GM19455 (cell line): Measurements from ENCODE around the gene C2CD4A.
"Not testable (repeated sequence)": the region's sequence is repeated elsewhere in the genome, so short reads cannot be mapped to it uniquely, and the experiment has no call there.

Experiments used
- ATAC-seq: cut with Tn5 transposase; IDR thresholded peaks from one replicate; pipeline ENCODE4 v1.9.1; 2021; ENCODE audit not compliant: unreplicated experiment

Gene C2CD4A, protein sequence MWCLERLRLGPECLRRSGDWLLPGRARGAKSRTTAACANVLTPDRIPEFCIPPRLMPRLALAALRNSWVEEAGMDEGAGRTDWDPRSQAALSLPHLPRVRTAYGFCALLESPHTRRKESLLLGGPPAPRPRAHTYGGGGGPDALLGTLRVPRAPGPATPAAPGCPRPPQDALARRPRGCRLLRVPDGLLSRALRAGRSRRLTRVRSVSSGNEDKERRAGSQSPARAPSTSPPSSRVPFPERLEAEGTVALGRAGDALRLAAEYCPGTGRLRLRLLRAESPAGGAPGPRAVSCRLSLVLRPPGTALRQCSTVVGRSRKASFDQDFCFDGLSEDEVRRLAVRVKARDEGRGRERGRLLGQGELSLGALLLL

DNA sequence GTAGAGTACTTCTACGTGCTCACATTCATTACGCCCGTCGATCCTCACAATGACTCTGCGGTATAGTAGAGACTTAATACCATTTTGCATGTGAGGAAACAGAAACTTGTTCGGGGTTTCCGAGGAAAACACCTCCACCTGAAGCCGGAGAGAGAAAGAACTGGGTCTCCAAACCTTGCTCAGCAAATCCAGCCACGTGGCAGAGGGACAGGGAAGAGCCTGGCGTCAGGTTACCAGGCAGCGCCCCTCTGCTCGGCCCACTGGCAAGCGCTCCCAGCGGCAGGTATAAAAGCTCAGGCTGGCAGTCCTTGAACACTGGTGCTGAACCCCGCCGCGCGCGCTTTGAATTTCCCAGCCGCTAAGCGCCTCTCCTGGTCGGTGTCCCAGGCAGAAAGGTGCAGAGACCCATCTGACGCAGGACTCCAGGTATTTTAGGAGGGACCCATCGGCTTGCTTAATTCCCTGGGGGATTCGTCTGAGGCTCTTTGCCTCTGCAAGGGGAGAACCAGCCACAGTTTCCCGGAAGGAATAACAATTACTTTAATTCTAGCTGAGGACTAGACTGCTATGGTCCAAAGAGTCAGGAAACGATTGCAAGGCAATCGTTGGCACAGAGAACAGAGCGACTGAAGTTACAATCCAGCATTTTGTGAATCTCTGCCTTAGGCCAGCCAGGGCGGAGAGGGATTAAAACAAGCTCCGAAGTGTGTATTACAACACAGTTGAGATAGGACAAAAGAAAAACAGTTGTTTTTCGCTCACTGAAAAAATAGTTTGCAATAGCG is at the start of gene C2CD4A:
C2CD4A (plus strand) TSS at position 315 of the 785 bp plus-strand sequence. CDS start 637 bp downstream, outside the sequence.
- no peak for ATAC-seq

- ATAC-seq, result no peak
These were observed 46.1 kb upstream of the C2CD4A start for GRCh38 chr15:62020576-62021160.

DNA sequence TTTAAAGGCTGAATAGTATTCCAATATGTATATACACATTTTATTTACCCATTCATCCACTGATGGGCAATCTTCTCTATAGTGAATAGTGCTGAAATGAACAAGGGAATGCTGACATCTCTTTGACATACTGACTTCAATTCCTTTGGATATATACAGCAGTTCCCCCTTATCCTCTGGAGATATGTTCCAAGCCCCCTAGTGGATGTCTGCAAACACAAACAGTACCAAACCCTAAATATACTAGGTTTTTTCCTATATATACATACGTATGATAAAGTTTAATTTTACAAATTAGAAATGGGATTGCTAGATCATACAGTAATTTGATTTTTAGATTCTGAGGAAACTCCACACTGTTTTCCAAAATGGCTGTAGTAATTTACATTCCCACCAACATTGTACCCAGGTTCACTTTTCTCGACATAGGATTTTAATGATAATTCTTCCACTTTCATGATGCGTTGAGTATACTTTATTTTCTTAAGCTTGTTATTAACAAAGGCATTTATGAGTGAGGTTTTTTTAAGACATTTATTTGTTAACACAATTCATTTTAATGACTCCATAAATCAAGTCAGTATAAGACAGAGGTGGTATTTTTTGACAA is 44.7 kb upstream of the C2CD4A start:
- ATAC-seq, result no peak

DNA sequence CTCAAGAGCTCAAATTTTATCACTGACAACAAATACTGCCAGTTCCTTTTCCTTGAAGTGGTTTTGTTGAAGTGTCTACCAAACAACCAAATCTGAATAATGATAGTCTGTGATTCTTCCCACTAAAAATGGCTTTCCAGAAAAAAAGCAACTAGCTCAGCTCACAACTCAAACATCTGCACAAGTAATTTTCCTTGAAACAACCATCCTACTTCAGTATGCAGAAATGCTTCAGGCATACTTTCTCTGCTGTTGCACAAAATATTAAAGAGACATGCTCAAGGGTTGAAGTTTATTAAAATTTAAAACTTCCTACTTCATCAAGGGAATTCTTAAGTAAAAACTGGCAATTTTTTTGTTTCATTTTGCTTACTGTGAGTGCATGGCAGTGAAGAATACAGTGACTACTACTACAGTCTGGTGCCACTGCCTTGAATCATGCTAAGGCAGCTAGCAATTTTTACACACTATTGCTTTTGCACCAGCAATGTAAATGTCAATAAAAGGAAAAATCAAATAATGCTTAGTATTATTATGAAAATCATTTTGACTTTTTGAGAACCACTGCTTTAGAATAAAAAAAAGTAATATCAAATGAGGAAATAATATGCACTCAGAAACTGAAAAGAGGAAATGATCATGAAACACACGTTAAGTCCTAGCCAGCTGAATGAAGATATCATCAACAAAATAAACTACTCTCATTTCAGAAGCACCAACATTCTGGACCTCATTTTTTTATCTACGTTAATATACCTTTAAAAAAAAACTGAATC is 40.1 kb upstream of the C2CD4A start:
- no peak for ATAC-seq

- no peak for ATAC-seq
These were observed 39.6 kb upstream of the C2CD4A start for GRCh38 chr15:62027263-62027565.

DNA sequence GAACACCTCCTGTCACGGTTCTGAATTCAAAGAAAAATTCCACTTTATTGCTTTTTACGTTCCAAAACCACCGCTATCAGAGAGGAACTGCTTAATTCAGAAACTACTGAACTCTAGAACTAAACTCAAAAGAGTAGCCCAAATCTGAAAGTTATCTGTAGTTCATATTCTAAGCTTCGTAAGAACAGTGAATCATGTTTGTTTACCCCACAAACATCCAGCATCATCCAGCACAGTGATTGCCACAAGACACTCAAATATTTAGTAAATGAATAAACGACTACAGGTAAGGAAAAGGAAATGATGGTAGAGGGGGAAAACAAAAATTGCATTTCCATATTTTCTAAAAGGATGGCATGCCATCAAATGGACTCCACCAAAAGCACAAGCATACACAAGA is 38.9 kb upstream of the C2CD4A start:
- ATAC-seq, result no peak

GRCh38 chr15:62035256-62035924 is 31.4 kb upstream of the C2CD4A start:
- no peak for ATAC-seq

- ATAC-seq, result no peak
These were observed 20.6 kb upstream of the C2CD4A start for GRCh38 chr15:62046078-62046743.

DNA sequence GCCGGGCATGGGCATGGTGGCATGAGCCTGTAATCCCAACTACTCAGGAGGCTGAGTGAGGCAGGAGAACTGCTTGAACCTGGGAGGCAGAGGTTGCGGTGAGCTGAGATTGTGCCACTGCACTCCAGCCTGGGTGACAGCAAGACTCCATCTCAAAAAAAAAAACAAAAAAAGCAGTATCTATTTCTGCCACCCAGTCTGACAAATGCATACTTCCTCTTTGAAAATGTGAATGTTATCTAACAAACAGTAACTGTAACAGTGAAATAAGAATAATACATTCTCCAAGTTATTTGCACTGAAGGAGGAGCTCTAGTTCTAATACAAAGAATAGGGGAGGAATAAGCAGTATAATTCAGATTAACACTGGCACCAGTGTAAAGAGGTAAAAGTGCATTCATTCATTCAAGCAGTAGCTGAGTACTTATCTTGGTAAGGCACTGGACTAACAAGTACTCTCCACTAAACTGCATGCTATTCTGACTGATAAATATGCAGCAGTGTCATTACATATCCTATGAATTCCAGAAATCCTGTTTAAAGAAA is 19.4 kb upstream of the C2CD4A start:
- ATAC-seq, result no peak

DNA sequence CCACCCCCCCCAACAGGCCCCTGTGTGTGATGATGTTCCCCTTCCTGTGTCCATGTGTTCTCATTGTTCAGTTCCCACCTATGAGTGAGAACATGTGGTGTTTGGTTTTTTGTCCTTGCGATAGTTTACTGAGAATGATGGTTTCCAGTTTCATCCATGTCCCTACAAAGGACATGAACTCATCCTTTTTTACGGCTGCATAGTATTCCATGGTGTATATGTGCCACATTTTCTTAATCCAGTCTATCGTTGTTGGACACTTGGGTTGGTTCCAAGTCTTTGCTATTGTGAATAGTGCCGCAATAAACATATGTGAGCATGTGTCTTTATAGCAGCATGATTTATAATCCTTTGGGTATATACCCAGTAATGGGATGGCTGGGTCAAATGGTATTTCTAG is 18.5 kb upstream of the C2CD4A start:
- ATAC-seq, result not testable (repeated sequence)

DNA sequence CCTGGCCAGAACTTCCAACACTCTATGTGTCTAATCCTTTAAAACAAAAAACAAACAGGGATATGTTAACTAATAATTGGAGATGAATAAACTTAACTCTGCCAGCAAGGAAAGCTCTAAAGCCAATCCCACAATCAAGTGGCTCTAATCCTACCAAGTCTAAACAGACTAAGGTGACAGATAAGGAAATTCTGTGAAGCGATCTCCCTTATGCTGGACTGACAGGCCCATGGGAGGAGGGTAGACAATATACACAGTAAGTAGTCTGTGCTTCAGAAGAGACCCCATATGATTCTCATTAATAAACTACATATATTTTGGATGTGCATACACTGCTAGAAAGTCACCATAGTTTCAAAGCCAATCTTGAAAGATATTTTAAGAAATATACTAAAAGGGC is 16.7 kb upstream of the C2CD4A start:
- no peak for ATAC-seq

DNA sequence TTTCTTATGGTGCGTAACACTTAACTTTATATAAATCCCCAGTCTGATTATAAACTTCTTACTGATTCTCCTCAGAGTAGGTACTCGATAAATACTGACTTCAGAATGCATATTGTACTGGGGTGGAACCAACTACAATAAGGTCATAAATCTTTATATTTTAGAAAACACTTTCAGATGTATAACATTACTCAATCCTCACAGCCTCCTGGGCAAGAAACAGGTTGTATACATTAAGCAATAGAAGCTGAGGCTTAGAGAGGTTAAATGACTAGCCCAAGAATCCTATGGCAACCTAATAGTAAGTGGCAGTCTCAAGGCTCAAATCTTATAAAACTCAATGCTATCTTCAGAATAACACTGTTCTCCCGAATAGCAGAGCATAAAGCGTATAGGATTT is 15.6 kb upstream of the C2CD4A start:
- no peak for ATAC-seq

DNA sequence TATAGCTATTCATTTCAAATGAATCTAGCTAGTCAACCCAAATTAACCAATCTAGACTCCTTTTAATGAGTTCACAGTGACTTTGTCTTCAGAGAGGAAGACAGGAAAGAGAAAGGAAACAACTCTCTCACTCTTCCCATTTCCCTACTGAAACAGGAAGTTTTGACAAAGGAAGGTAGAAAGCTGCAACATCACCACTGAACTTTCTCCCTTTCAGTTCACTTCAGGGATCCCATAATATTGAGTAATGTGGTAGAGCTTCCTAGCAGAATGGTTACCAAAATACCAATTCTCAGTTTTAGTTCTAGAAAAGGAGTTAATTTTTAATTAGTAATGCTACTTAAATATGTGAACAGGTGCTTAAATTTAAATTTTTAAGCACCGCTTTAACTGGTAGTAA is 14.1 kb upstream of the C2CD4A start:
- ATAC-seq, result no peak

DNA sequence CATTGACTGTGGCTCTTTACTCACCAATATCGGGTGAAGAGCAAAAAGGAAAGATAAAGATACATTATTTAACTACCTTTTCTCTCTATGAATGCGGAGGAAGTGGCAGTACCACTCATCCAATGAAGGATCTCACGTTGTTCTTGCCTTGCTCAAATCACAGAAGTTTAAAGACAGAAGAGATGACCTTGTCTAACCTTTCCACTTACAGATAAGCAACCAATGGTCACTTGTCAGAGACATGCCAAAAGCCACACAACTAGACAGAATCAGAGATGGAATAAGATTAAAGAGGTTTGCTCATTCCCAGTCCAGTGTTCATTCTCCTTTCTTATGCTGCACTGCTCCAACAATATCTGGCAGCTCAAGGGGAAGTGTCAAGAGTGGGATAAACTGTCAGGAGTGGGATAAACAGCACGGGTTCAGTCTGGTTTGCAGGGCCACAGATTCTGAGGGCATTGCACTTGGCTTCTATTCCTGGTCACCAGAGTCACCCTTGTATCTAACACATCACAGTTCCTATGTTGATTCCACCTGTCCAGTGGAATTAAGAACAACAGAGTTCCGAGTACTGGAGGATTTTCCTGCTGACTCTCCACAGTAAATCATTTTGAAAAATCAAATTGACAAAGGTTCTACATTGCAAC is 13.2 kb upstream of the C2CD4A start:
- no peak for ATAC-seq

- ATAC-seq, result no peak
These were observed 11.8 kb upstream of the C2CD4A start for GRCh38 chr15:62054979-62055378.

GRCh38 chr15:62057341-62057980 is 9.3 kb upstream of the C2CD4A start:
- no peak for ATAC-seq

GRCh38 chr15:62058327-62059028 is 8.3 kb upstream of the C2CD4A start:
- no peak for ATAC-seq
